IPS-NIHi7 (cell line): ENCODE measurements around the gene ZXDC.

Experiments used
- DNase-seq: peaks from one replicate; pipeline ENCODE4 v3.0.0; 2012; ENCODE audit warnings: mixed read lengths; ENCODE audit errors: extremely low spot score

ZXDC gene

DNA sequence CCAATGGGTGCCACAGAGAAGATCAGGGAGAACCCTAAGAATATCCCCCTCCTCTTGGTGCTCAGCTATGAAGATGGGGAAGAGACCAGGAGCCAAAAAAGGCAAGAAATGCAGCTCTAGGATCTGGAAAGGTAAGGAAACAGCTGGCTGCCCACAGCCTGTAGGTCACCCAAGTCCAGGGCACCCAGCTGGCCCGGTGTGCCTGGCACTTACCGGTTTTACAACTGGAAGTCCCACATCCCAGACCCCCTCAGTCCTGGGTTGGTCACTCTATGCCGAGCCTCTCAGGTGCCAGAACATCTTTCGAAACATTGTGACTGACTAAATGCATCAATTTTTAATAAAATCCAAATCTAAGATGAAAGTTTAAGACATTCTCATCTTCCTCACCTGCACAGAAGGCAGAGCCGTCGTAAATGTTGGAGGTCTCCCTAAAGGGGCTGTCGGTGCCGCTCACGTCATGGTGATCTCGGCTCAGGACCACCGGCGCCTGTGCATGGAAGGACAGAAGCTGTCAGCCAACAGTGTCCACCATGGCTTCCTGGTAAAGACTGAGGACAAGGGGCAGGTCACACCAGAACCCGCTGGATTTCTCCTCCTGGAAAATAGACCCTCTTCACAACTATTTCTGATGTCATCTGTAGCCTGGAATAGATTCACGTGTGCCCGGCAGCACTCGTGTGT is 13.3 kb upstream of the ZXDC start:
- DNase-seq: no peak

DNA sequence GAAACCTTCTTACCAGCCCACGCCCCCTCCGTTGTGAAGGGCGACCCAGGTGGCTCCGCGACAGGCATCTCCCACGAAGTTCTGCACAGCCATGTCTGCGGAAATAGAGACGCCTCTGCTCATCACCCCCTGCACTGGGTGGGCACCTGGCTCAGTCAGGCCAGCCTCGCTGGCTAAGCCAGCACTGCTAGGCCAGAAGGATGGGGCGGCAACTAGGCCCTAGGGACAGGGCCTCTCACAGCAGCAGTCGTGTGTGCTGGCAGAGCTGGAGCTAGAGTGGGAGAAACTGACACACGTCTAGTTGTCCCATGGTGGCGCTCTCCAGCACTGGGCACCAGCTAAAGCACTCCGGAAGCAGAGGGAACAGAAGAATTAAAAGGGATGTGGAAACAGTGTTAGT is 12.5 kb upstream of the ZXDC start:
- peak; percentile 36 for DNase-seq

DNA sequence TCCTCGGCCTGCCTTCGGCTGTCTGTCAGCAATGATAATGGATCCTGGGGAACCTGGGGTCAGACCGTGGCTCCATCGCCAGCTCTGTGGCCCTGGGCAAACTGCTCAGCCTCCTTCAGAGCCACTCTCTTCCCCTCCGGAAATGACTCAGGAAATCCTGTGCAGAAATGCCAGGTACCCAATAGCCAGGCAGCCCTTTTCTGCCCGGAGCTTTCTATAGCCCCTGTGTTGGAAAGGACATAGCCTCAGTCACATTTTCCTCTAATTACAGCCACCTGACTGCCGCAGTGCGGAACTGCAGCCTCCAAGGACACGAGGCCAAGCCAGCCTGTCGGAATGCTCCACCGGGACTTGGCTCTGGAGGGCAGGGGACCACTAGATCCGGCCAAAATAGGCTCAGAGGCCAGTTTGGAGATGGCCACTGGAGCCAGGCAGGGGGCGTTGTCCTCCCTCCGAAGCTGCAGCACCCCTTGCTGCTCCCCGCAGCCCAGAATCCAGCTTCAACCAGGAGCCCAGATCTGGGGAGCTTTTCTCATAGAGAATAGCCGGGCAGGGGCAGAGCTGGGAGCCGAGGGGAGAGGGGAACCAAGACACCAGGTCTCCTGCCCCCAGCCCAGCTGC is 11.6 kb upstream of the ZXDC start:
- peak; percentile 69 for DNase-seq

DNA sequence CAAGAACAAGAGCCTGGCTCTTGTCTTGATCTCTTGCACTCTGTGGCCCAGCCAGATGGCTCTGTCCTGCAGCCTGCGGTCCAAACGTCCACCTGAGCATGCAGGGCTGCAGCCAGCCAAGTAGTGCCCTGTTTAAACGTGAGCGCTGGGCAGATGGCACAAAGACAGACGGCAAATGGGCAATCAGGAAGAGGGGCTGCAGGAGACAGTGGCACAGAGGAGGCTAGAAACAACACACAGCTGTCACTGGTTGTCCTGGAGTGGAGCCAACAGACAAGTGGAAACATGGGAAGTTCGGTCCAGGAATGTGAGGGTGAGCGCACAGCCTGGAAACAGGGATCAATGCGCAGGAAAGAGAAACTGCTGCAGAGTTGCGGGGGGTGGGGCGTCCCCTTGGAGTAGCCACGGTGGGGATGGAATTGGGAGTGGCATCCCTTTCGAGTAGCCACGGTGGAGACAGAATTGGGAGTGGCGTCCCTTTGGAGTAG is 10.7 kb upstream of the ZXDC start:
- no peak for DNase-seq

DNA sequence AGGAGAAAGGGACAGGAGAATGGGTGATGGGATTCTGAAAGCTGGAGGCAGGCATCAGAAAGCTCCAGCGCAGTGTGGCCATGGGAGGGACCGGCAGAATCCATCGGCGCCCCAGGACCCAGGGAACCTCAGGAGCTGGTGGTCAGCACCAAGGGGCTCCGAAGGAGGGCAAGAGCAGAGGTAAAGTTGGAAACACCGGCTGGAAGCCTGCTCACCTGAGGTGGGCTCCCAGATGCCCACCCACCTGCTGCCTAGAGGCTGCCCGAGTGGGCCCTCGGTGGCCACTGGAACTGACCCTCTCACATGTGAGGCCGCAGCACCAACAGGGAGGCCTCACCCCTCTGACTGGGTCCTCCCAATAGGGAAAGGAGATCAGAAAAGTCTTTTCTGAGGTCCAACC is 10.3 kb upstream of the ZXDC start:
- no peak for DNase-seq

DNA sequence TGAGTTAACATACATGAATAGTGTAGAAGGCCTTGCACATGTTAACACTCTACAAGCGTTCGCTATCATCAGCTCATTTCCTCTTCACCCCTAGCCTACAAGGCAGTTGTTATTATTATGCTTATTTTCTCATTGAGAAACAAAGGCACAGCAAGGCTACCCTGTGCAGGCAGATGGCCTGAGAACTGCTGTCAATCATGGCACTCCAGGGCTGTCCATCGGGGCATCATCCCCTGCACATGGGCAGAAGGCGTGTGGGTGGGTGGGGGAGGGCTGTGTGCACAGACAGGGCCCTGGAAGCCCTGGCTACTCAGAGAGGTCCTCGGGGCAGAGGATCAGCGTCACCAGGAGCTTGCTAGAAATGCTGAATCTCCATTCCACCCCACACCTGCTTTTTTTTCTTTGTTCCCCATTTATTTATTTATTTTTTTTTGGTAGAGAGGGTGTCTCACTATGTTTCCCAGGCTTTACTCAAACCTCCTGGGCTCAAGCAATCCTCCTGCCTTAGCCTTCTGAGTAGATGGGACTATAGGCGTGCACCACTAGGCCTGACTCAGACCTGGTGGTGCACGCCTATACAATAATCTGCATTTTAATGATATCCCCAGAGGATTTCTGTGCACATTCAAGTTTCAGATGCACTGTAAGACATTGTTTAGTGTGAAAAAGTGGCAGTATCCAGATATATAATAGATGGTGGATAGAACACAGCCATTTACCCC is 9.6 kb upstream of the ZXDC start:
- DNase-seq: peak; percentile 44

DNA sequence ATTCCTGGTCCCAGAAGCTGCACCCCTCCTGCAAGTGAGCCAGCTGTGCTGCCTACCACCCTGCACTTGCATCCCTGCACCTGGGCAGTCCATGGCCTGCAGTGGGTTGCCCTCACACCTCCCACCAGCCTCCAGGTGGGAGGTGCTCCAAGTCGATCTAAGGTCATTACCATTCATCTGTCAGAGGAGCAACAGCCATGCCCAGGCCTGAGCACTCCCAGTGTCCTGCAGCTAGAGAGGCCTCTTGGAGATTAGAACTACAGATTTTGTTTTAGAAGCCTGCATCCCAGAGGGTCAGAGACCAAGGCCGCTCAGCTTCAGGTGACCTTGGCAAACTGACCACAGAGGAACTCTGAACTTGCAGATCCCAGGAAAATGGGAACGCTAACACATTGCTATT is 9.0 kb upstream of the ZXDC start:
- DNase-seq: no peak

DNA sequence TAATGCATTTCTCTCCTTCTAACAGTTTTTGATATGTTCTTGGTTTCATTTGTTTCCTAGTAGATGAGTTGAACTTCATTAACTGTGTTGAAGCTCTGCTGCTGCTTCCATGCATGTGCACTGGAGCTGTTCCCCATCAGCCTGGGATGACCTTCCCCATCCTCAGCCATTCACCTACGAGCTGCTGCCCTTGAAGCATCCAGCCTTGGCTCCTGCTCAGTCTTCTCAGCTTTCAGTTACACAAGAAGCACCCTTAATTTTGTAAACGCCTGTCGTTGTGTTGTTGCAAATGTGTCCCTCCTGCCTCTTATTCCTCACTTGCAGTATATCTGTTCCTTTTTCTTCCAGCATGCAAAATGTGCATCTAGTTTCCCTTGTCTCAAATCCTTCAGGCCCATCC is 8.5 kb upstream of the ZXDC start:
- DNase-seq: no peak

DNA sequence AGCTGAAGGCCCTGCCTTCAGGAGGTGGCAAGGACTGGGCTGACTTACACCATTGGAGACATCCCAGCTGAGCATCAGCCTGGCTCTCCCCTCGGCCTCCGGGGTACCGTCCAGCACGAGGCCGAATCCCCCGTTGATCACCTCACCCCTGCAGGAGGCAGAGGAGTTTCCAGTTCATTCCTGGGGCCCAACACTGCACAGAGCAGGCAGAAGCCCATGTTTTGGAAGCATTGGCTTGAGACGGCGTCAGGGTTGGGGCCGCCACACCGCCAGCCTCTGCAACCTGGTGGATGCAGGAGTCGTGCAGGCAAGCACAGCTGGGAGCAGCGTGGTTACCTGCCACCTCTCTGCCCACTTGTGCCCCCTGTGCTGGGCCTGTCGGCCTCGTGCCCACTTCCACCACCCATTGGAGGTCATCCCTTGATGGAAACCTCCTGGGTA is 7.7 kb upstream of the ZXDC start:
- DNase-seq: no peak

DNA sequence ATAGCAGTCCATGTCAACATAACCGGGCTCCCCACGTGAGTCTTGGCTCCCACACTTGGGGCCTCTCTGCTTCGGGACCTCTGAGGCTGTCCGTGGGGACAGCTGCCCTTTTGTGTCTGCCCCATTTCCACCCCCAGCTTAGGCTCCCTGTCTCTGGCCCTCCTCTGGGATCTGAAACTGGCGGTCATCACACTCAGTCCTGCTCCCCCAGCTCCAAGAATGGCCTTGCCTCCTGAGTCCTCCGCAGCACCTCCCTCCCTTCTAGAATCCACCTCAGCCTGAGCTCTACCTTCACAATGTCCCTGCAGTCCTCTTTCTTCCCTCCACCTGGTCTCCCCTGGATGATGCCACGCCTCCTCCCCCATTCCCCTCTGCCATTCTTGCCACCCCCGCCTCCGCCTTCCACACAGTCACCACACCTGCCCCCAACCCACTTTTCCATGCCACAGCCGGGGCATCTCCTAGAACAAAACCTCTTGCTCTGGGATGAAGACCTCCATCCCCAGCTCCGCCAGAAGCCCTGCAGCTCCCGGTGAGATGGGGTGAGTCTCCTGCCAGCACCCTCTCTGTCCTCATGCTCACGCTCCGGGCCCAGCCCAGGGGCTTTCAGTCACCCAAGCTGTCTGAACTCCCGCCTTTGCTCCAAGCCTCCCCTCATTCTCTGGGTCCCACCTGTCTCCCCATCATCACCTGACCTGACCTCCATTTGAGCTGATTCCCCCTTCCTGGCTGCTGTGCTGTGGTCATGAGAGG is 7.0 kb upstream of the ZXDC start:
- DNase-seq: no peak

DNA sequence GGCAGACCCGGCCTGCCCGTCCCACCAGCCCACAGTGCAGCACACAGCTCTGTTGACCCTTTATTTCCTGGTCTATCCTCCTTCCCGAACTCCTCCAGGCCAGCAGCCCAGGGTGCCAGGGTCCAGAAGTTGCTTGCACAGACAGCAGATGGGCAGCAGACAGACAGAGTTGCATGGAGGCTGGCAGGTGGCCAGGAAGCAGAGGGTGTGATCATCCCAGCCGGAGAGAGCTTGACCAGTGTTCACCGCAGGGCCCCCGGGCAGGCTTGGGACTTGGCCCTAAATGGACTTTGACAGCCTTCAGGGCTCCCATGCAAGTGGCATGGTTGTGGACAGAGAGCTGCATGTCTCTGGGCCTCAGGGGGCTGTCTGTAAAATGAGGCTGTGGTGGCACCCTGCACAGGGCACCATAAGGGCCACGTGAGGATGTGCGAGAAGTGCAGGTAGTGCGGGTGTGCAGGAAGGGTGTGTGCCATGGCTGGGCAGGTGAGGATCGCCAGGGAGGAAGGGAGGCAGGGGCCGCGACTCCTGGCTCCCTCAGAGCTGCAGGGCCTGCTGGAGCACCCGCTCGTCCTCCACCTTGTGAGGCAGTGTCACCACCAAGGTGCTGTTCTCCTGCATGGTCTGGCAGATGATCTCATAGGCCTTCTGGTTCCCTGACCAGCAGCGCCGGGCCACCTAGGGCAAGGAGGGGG is 6.3 kb upstream of the ZXDC start:
- no peak for DNase-seq

DNA sequence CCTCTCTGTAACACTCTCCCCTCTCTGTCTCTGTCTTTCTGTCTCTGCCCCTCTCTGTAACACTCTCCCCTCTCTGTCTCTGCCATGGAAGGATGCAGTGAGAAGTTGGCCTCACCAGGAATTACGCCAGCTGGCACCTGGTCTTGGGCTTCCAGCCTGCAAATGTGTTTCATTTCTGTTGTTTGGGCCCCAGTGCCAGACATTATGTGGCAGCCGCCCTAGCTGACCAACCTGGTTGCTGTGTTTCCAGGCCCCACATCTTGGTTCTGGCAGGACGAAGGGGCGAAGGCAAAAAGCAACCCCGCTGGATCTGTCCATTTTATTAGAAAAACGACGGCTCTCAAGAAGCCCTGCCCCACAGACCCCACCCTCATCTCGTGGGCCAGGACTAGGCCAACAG is 5.2 kb upstream of the ZXDC start:
- no peak for DNase-seq

DNA sequence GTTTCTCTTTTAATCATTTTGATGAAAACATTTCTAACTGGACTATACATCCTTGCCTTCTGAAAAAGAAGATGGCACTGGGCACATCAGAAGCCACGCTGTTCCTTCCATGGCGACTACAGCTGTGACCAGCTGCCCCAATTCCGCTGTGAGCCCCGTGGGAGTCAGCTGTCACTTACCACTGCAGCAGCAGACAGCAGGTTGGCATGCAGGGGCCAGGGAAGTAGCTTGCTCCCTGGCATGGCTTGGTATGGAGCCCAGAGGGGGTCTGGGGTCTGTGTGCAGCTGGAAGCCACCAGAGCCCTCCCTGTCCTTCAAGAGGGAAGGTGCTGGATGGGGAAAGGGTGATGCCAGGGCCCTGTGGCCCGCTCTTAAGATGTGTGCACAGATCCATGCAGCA is 4.5 kb upstream of the ZXDC start:
- DNase-seq: no peak

DNA sequence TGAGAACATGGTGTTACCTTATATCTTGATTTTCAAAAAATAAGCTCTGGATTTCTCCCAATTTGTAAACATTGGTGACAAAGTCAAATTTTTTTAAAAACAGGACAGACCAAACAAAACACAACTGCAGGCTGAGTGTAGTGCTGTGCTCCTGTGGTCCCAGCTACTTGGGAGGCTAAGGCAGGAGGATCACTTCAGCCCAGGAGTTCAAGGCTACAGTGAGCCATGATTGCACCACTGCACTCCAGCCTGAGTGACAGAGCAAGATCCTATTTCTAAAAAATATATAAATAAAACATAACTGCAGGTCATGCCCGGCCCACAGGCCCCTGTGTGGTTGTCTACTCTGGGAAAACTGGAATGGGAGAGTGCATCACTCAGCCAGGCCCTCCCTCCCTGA is 4.0 kb upstream of the ZXDC start:
- DNase-seq: no peak

DNA sequence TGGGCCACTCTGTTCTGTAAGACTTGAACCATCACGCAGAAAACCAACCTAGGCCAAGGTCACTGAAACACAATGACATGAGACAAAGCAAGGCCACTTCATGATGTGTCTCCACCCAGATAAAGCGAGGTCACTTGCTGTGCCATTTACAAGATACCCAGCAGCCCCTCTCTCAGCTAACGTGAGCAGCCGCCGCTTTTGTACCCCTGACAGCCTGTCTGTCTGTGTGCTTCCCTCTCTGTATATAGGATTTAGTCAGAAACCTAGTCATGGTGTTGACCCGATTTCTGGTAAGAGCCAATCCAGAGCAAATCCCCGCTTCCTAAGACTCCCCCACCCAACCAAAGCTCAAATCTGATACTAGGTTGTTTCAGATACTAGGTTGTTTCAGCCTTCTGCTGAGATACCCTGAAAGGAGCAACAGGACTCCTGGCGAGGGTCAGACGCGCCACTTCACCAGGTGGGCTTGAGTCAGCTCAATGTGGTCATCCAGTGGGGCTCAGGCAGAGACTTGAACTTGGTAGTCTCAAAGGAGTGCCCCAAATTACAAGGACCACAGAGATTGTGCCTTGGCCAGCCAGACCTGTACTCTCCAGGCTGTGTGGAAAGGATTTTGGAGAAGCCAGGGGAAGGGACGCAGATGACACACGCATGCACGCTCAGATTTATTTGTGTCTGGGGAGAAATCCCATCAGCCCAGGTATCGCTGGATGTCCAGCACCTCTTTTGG is 3.1 kb upstream of the ZXDC start:
- no peak for DNase-seq

DNA sequence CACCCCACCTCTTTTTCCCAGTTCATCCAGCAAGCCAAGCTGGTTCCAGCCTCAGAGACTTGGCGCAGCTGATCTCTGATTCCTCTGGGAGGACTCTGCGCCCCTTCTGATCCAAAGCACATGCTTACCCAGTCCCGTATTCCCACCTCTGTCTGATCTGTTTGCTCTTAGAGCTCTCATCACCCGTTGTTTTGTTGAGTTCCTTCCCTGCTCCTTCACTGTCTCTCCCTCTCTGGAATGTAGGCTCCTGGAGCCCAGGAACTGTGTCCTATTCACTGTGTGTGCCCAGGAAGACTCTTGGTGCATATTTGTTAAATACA is 1.3 kb upstream of the ZXDC start:
- DNase-seq: peak; percentile 43

DNA sequence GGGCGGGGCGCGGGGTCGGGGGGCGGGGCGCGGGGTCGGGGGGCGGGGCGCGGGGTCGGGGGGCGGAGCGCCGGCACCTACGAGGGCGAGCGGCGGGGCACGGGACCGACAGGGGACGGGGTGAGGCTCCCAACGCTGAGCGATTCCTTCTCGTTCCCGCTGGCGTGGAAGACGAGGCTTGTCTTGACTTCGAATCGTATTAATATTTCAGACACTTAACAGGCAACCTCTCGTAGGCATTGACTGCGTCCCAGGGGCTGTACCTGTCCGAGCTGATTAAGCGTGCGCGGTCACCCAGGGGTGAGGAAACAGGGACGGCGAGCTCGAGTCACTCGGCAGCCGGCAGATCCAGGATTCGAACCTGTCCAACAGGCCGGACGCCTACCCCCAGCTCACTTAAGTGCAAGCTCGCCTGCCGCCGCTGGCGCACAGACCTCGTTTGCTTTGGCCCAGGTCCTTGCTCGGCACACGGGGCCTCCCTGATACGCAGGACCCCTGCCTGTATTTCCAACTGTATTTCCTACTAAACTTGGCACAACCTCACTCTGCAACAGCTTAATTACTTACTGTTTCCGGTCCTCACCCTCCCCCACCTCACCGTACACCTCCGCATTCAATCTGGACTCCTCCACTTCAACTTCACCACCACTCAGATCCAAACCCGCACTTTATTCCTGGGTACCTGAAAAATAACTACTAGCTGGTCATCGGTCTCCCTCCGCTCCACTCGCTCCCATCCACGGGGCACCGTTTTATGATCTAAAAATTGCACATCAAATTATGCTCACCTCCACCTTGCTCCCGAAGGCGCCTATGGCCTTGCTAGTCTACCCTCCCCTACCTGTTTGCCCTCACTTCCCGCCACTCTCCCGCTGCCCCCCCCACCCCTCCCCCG is 722 bp upstream of the ZXDC start:
- peak; percentile 37 for DNase-seq

DNA sequence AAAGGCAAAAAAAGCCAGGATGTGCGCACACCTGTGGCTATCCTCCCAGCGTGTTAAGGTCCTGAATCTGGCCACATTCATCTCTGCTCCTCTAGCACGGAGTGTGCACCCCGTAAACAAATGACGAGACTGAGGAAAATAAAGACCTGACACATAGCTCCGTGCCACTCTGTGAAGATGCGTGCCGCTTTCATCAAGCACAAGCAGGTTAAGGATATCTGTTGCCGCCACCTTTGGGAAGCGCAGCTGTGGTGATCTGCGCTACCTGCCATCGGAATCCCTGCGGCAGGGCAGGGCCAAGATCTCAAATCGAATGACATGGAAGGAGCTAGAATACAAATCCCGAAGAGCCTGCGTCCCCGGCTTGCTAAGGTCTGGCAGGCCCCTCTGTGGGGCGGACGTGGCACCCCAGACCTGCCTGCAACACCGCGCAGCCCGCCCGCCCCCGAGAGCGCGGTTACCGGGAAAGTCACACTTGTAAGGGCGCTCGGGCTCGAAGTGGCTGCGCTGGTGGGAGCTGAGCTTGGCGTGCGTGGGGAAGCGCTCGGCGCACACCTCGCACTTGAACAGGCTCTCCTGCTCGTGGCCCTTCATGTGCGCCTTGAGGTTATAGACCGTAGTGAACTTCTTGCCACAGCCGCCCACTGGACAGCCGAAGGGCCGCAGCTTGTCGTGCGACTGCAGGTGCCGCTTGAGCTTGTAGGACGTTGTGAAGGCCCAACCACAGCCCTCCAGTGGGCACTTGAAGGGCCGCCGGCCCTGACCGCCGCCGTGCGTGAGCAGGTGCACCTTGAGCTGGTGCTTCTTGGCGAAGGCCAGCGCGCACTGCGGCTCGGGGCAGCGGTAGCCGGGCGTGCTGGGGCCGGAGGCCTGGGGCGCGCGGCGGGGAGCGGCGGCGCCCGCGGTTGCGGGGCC is 936 bp downstream of the ZXDC start:
- DNase-seq: peak; percentile 37
